ENCODE data around the gene SPAG17.

The SPAG17 gene

GRCh38 chr1:117985973-117986372 lies 199.1 kb downstream of the SPAG17 start:
- DNase-seq (ENCODE audit: insufficient read length, low spot score) (no peak), FAIRE-seq (no peak)
- no peak for TF ChIP-seq POLR2A (IDR thresholded peaks at IDR 0.05; ENCODE audit: low read depth, low read length)

GRCh38 chr1:117985239-117985638 lies 199.8 kb downstream of the SPAG17 start:
- no peak for FAIRE-seq
- TF ChIP-seq POLR2A (IDR thresholded peaks at IDR 0.05; ENCODE audit: low read depth, low read length), result no peak
- DNase-seq (ENCODE audit: insufficient read length, low spot score), result no peak

GRCh38 chr1:117981455-117982192 lies 203.4 kb downstream of the SPAG17 start:
- no peak for FAIRE-seq
- no peak for TF ChIP-seq POLR2A (IDR thresholded peaks at IDR 0.05; ENCODE audit: low read depth, low read length)
- no peak for DNase-seq (ENCODE audit: insufficient read length, low spot score)

GRCh38 chr1:117976381-117976780 lies 208.6 kb downstream of the SPAG17 start:
- FAIRE-seq, result no peak
- no peak for TF ChIP-seq POLR2A (IDR thresholded peaks at IDR 0.05; ENCODE audit: low read depth, low read length)
- no peak for DNase-seq (ENCODE audit: insufficient read length, low spot score)

GRCh38 chr1:117971777-117972176 lies 213.3 kb downstream of the SPAG17 start:
- TF ChIP-seq POLR2A (IDR thresholded peaks at IDR 0.05; ENCODE audit: low read depth, low read length), result no peak
- DNase-seq (ENCODE audit: insufficient read length, low spot score), result no peak
- FAIRE-seq, result no peak

GRCh38 chr1:117970252-117970651 lies 214.8 kb downstream of the SPAG17 start:
- DNase-seq (ENCODE audit: insufficient read length, low spot score), result no peak
- TF ChIP-seq POLR2A (IDR thresholded peaks at IDR 0.05; ENCODE audit: low read depth, low read length), result no peak

GRCh38 chr1:117967881-117968280 lies 217.1 kb downstream of the SPAG17 start:
- no peak for DNase-seq (ENCODE audit: insufficient read length, low spot score)
- FAIRE-seq, result no peak
- no peak for TF ChIP-seq POLR2A (IDR thresholded peaks at IDR 0.05; ENCODE audit: low read depth, low read length)

More at GRCh38 chr1:117970252-117970651, 214.8 kb downstream of the SPAG17 start:
- no peak for FAIRE-seq

- TF ChIP-seq POLR2A (IDR thresholded peaks at IDR 0.05; ENCODE audit: low read depth, low read length), result no peak
- FAIRE-seq (no peak), DNase-seq (ENCODE audit: insufficient read length, low spot score) (no peak)
These were observed 217.6 kb downstream of the SPAG17 start for GRCh38 chr1:117967477-117967876.

GRCh38 chr1:117964290-117965038 lies 220.6 kb downstream of the SPAG17 start:
- no peak for FAIRE-seq
- no peak for DNase-seq (ENCODE audit: insufficient read length, low spot score)
- no peak for TF ChIP-seq POLR2A (IDR thresholded peaks at IDR 0.05; ENCODE audit: low read depth, low read length)

- FAIRE-seq (no peak), DNase-seq (ENCODE audit: insufficient read length, low spot score) (no peak)
- no peak for TF ChIP-seq POLR2A (IDR thresholded peaks at IDR 0.05; ENCODE audit: low read depth, low read length)
These were observed 225.7 kb downstream of the SPAG17 start for GRCh38 chr1:117959364-117959763.

GRCh38 chr1:117952386-117952785 lies 232.6 kb downstream of the SPAG17 start:
- FAIRE-seq (no peak), DNase-seq (ENCODE audit: insufficient read length, low spot score) (no peak)
- no peak for TF ChIP-seq POLR2A (IDR thresholded peaks at IDR 0.05; ENCODE audit: low read depth, low read length)

- TF ChIP-seq POLR2A (IDR thresholded peaks at IDR 0.05; ENCODE audit: low read depth, low read length), result no peak
- no peak for FAIRE-seq
- no peak for DNase-seq (ENCODE audit: insufficient read length, low spot score)
These were observed 242.7 kb downstream of the SPAG17 start for GRCh38 chr1:117942293-117942692.

- no peak for DNase-seq (ENCODE audit: insufficient read length, low spot score)
- FAIRE-seq, result no peak
- TF ChIP-seq POLR2A (IDR thresholded peaks at IDR 0.05; ENCODE audit: low read depth, low read length), result no peak
These were observed 251.3 kb downstream of the SPAG17 start for GRCh38 chr1:117933769-117934168.

GRCh38 chr1:117932576-117932975 lies 252.5 kb downstream of the SPAG17 start:
- no peak for DNase-seq (ENCODE audit: insufficient read length, low spot score)
- no peak for TF ChIP-seq POLR2A (IDR thresholded peaks at IDR 0.05; ENCODE audit: low read depth, low read length)
- FAIRE-seq, result no peak

GRCh38 chr1:117930484-117930883 lies 254.5 kb downstream of the SPAG17 start:
- TF ChIP-seq POLR2A (IDR thresholded peaks at IDR 0.05; ENCODE audit: low read depth, low read length), result no peak
- FAIRE-seq (no peak), DNase-seq (ENCODE audit: insufficient read length, low spot score) (no peak)

Measured in H54 (cell line).